HG03354 (cell line): ENCODE measurements around the gene ZDHHC16.

Experiments used
- ATAC-seq: cut with Tn5 transposase; IDR thresholded peaks from one replicate; pipeline ENCODE4 v1.9.1; 2021; ENCODE audit warnings: mild to moderate bottlenecking; ENCODE audit not compliant: unreplicated experiment, poor library complexity, severe bottlenecking

ZDHHC16 gene

DNA sequence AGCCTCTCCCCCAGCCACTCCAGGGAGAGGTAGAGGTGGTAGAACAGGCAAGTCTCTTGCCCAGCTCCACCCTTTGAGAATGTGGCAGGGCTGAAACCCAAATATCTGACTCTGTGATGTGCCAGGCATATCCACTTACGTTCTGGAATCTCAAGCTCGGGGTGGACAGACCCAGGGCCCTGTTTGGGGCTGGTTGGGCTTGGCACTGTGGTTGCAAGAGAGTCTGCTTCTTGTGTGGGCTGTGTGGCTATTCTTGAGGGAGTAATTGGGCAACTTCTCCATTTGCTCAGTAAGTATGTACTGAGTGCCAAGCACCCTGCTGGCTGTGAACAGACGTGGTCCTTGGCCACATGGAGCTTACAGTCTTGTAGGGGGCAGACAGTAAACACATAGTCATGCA lies 57.4 kb downstream of the ZDHHC16 start:
- no peak for ATAC-seq

DNA sequence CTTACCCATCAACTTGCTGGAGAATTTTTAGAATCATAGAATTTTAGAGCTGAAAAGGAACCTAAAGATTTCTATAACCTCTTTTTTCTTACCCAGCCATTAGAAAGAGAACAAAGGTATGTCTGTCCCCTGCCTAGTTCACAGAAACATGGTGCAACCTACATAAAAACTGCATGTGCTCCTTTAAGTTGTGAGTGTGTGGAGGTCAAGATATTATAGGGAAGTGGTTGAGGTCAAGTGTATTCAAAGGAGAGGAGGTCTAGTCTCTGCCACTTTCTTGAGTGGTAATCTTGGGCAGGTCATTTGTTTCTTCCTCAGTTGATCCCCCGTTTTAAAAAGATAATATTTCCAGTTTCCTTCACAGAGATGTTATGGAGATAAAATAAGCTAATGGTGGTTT lies 59.2 kb downstream of the ZDHHC16 start:
- no peak for ATAC-seq

DNA sequence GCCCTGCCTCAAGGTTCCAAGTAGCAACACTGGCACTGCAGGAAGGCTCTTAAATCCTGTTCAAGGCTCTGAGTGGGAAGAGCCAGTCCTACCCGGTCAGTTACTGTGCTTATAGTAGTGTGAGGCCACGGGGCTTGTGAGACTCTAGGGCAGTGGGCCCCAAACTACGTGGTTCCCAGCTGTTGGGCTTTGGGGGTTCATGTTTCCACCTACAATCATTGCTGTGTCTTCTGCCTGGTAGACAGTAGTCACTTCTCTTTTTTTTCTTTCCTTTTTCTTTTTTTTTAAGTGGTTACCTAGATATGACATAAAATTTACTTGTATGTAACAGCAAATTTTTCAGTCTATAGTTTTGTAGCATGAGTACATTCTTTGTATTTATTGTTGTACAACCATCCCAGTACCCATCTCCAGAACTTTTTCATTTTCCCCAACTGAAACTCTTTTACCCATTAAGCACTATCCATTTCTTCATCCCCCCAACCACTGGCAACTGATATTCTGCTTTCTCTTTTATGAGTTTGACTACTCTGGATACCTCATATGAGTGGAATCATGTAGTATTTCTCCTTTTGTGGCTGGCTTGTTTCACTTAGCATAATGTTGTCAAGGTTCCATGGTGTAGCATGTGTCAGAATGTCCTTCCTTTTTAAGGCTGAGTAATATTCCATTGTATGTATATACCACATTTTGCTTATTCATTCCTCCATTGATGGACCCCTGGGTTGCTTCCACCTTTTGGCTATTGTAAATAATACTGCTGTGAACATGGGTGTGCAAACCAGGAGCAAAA lies 60.4 kb downstream of the ZDHHC16 start:
- ATAC-seq = no peak
